Liver (tissue), 9 donors: ENCODE measurements around the gene GIMAP2. TPM values are rescaled to one million over a fixed set of nuclear protein-coding genes. Genes with fewer than 3 reads are reported as not detected.

Experiments
- DNase-seq: peaks from one replicate; pipeline ENCODE4 v3.0.0-alpha.2; 2017; ENCODE audit warnings: low spot score
- H3K27ac ChIP-seq, 2 donors: one replicate each; pipeline ENCODE4 v1.7.0; 2013; ENCODE audit warnings: inconsistent platforms in 2 of 2, low read length in 2 of 2, control low read depth in 1 of 2, low read depth in 1 of 2, mild to moderate bottlenecking in 1 of 2
- H3K27me3 ChIP-seq, 4 donors: one replicate each; pipeline versions ENCODE4 v1.6.1 to v1.7.0; 2013; ENCODE audit warnings: low read length in 3 of 4, inconsistent platforms in 1 of 4, mild to moderate bottlenecking in 1 of 4, moderate library complexity in 1 of 4; ENCODE audit not compliant: control insufficient read depth in 4 of 4, insufficient read depth in 4 of 4
- H3K36me3 ChIP-seq, 4 donors: one replicate each; pipeline versions ENCODE4 v1.6.1 to v1.7.0; 2013; ENCODE audit warnings: low read length in 3 of 4, mild to moderate bottlenecking in 3 of 4, low read depth in 1 of 4, moderate library complexity in 1 of 4; ENCODE audit not compliant: control insufficient read depth in 4 of 4, insufficient read depth in 3 of 4
- H3K4me1 ChIP-seq, 4 donors: one replicate each; pipeline versions ENCODE4 v1.6.1 to v1.7.0; 2013; ENCODE audit warnings: low read length in 3 of 4, mild to moderate bottlenecking in 3 of 4, moderate library complexity in 1 of 4; ENCODE audit not compliant: control insufficient read depth in 4 of 4, insufficient read depth in 4 of 4
- H3K4me3 ChIP-seq, 3 donors: one replicate each; pipeline versions ENCODE4 v1.6.1 to v1.7.0; 2013; ENCODE audit warnings: low read length in 3 of 3, control low read depth in 1 of 3, low read depth in 1 of 3, mild to moderate bottlenecking in 1 of 3
- H3K9ac ChIP-seq, 2 donors: one replicate each; pipeline ENCODE4 v1.7.0; 2013; ENCODE audit warnings: low read length in 2 of 2, mild to moderate bottlenecking in 2 of 2, moderate library complexity in 2 of 2, control low read depth in 1 of 2, low read depth in 1 of 2
- H3K9me3 ChIP-seq, 4 donors: one replicate each; pipeline versions ENCODE4 v1.6.1 to v1.7.0; 2013; ENCODE audit warnings: low read length in 3 of 4; ENCODE audit not compliant: control insufficient read depth in 4 of 4
- ATF3 ChIP-seq: IDR thresholded peaks from 2 replicates; pipeline ENCODE4 v1.6.1; 2016; ENCODE audit warnings: antibody characterized with exemption
- CTCF ChIP-seq: fragments of 150-350 bp; IDR thresholded peaks from 2 replicates; pipeline ENCODE4 v1.5.1; 2017; ENCODE audit warnings: improper control_type of control experiment, low read depth, low read length; ENCODE audit not compliant: missing input control
- EGR1 ChIP-seq, 2 donors: IDR thresholded peaks; 2 replicates each; pipeline ENCODE4 v1.6.1; 2016 to 2018; ENCODE audit warnings: antibody characterized with exemption in 2 of 2, low read depth in 2 of 2
- FOXA1 ChIP-seq: IDR thresholded peaks from 2 replicates; pipeline ENCODE4 v1.6.1; 2016; ENCODE audit warnings: antibody characterized with exemption
- FOXA2 ChIP-seq: IDR thresholded peaks from 2 replicates; pipeline ENCODE4 v1.6.1; 2016; ENCODE audit warnings: antibody characterized with exemption
- GABPA ChIP-seq, 2 donors: IDR thresholded peaks in 1 of 2; conservative IDR thresholded peaks in 1 of 2; 2 replicates each; pipeline ENCODE4 v1.6.1; 2016; ENCODE audit warnings: antibody characterized with exemption in 2 of 2, mild to moderate bottlenecking in 1 of 2, moderate library complexity in 1 of 2
- HNF4A ChIP-seq, 2 donors: conservative IDR thresholded peaks; 2 replicates each; pipeline ENCODE4 v1.6.1; 2016; ENCODE audit warnings: antibody characterized with exemption in 2 of 2, mild to moderate bottlenecking in 2 of 2
- HNF4G ChIP-seq: IDR thresholded peaks from 2 replicates; pipeline ENCODE4 v1.6.1; 2016; ENCODE audit warnings: antibody characterized with exemption
- JUND ChIP-seq, 2 donors: IDR thresholded peaks; 2 replicates each; pipeline ENCODE4 v1.6.1; 2016; ENCODE audit warnings: antibody characterized with exemption in 2 of 2
- NR2F2 ChIP-seq: IDR thresholded peaks from 2 replicates; pipeline ENCODE4 v1.6.1; 2016; ENCODE audit warnings: antibody characterized with exemption
- RAD21 ChIP-seq, 2 donors: IDR thresholded peaks; 2 replicates each; pipeline ENCODE4 v1.6.1; 2016; ENCODE audit warnings: antibody characterized with exemption in 2 of 2, mild to moderate bottlenecking in 2 of 2
- REST ChIP-seq: IDR thresholded peaks from 2 replicates; pipeline ENCODE4 v1.6.1; 2016; ENCODE audit warnings: antibody characterized with exemption, mild to moderate bottlenecking
- RXRA ChIP-seq, 2 donors: IDR thresholded peaks; 2 replicates each; pipeline ENCODE4 v1.6.1; 2017 to 2018; ENCODE audit warnings: antibody characterized with exemption in 2 of 2, mild to moderate bottlenecking in 1 of 2
- SP1 ChIP-seq: IDR thresholded peaks from 2 replicates; pipeline ENCODE4 v1.6.1; 2018; ENCODE audit warnings: antibody characterized with exemption, mild to moderate bottlenecking
- TAF1 ChIP-seq: conservative IDR thresholded peaks from 2 replicates; pipeline ENCODE4 v1.6.1; 2016; ENCODE audit warnings: antibody characterized with exemption, mild to moderate bottlenecking
- YY1 ChIP-seq: IDR thresholded peaks from 2 replicates; pipeline ENCODE4 v1.6.1; 2016; ENCODE audit warnings: antibody characterized with exemption, mild to moderate bottlenecking
- WGBS: extraction: QIAGEN DNeasy Blood & Tissue Kit; methylation state at CpG from one replicate; pipeline ENCODE4 v1.1.7; 2013; 5-methylcytosine and 5-hydroxymethylcytosine counted together
- polyA plus RNA-seq, 2 donors: library from polyadenylated mRNA; stranded (reverse) in 1 of 2; unstranded in 1 of 2; fragments of 200-250 nt in 1 of 2; fragments of >200 nt in 1 of 2; fragmentation: Nextera tagmentation in 1 of 2; extraction: Ambion mirVana in 1 of 2; gene quantifications; one replicate each; pipeline versions ENCODE4 v1.2.1 to v1.2.3, GENCODE V29; 2013 to 2015
- total RNA-seq, 2 donors: library from RNA; depleted of rRNA; stranded (reverse); fragments of >200 nt; gene quantifications; one replicate each; pipeline ENCODE4 v1.2.3, GENCODE V29; 2014
- TF ChIP-seq, protein P1 (sequence below): IDR thresholded peaks from 2 replicates; pipeline ENCODE4 v1.6.1; 2016; ENCODE audit warnings: antibody characterized with exemption
- TF ChIP-seq, protein P2 (sequence below): IDR thresholded peaks from 2 replicates; pipeline ENCODE4 v1.6.1; 2016; ENCODE audit warnings: antibody characterized with exemption
- donor health status: healthy.
- donor health status: healthy.
- donor health status: healthy.
- donor health status: healthy.
- donor health status: healthy.

The GIMAP2 gene
- total and polyA plus RNA-seq, 4 donors: 4.9 to 9.2 (median 6.0) TPM

- Histone ChIP-seq H3K9me3 (peaks cover 0 to 3% (median 0%) of the 10 kb centered on the region in 4 donors), H3K4me3 (peak overlapping the region; percentile 26 to 59 (median 34)), H3K27ac (no peak overlapping the region), H3K9ac (peak overlapping the region; percentile 17 to 67), H3K36me3 (no peaks in the 10 kb centered on the region), H3K27me3 (no peaks in the 10 kb centered on the region), H3K4me1 (peaks cover 0 to 3% (median 0%) of the 10 kb centered on the region in 4 donors)
- 78% methylated on average over 4 of the region's 4 CpGs for WGBS
- peak in 1 of 2 donors; percentile 17 for TF ChIP-seq RAD21 (IDR thresholded peaks at IDR 0.05)
- no peak for TF ChIP-seq HNF4G
- TF ChIP-seq, protein P1, sequence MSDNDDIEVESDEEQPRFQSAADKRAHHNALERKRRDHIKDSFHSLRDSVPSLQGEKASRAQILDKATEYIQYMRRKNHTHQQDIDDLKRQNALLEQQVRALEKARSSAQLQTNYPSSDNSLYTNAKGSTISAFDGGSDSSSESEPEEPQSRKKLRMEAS: no peak
- TF ChIP-seq JUND (IDR thresholded peaks at IDR 0.05): no peak
- no peak for DNase-seq
These were observed 32.4 kb downstream of the GIMAP2 start for GRCh38 chr7:150717814-150718420.

- Histone ChIP-seq H3K9me3 (no peaks in the 10 kb centered on the region), H3K27ac (no peak overlapping the region), H3K27me3 (no peaks in the 10 kb centered on the region), H3K9ac (no peak overlapping the region), H3K4me3 (no peak overlapping the region), H3K4me1 (peaks cover 3 to 12% (median 10%) of the 10 kb centered on the region in 4 donors), H3K36me3 (no peaks in the 10 kb centered on the region)
- TF ChIP-seq JUND (IDR thresholded peaks at IDR 0.05) (no peak), CTCF (no peak), RXRA (IDR thresholded peaks at IDR 0.05) (no peak), FOXA1 (no peak), FOXA2 (no peak), HNF4G (no peak), YY1 (no peak), GABPA (IDR thresholded peaks at IDR 0.05 in 1 of 2, conservative IDR thresholded peaks at IDR 0.05 in 1 of 2) (no peak), RAD21 (IDR thresholded peaks at IDR 0.05) (no peak), HNF4A (conservative IDR thresholded peaks at IDR 0.05) (no peak), NR2F2 (no peak), TAF1 (no peak), ATF3 (no peak), EGR1 (IDR thresholded peaks at IDR 0.05; ENCODE audit: low read depth in 2 of 2) (no peak), REST (no peak), SP1 (no peak)
- TF ChIP-seq, protein P1: no peak
- TF ChIP-seq, protein P2, sequence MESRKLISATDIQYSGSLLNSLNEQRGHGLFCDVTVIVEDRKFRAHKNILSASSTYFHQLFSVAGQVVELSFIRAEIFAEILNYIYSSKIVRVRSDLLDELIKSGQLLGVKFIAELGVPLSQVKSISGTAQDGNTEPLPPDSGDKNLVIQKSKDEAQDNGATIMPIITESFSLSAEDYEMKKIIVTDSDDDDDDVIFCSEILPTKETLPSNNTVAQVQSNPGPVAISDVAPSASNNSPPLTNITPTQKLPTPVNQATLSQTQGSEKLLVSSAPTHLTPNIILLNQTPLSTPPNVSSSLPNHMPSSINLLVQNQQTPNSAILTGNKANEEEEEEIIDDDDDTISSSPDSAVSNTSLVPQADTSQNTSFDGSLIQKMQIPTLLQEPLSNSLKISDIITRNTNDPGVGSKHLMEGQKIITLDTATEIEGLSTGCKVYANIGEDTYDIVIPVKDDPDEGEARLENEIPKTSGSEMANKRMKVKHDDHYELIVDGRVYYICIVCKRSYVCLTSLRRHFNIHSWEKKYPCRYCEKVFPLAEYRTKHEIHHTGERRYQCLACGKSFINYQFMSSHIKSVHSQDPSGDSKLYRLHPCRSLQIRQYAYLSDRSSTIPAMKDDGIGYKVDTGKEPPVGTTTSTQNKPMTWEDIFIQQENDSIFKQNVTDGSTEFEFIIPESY: no peak
- 79% methylated on average over 4 of the region's 4 CpGs for WGBS
- no peak for DNase-seq
These were observed 33.9 kb downstream of the GIMAP2 start for GRCh38 chr7:150719436-150719835.
